Measurements from ENCODE around the gene TRIO.

Gene TRIO

GRCh38 chr5:14518638-14519037 is 375.5 kb downstream of the TRIO start:
- Histone ChIP-seq H3K27ac (ENCODE audit: low read length) (no peak overlapping the region), H3K4me3 (ENCODE audit: low read length) (no peak overlapping the region), H3K79me2 (ENCODE audit: low read length) (no peaks in the 10 kb centered on the region), H3K4me2 (ENCODE audit: low read depth, low read length) (no peak overlapping the region), H3K4me1 (ENCODE audit: low read length) (no peaks in the 10 kb centered on the region), H3K9me2 (replicated peaks; ENCODE audit: insufficient read depth, low read length) (no peaks in the 10 kb centered on the region), H3K27me3 (replicated peaks; ENCODE audit: insufficient read depth, low read length) (no peaks in the 10 kb centered on the region), H3K36me3 (replicated peaks; ENCODE audit: insufficient read depth, low read length) (no peaks in the 10 kb centered on the region), H3K9ac (ENCODE audit: low read length) (no peak overlapping the region), H2AFZ (ENCODE audit: low read length) (no peak overlapping the region), H4K20me1 (ENCODE audit: insufficient read depth, low read length) (no peaks in the 10 kb centered on the region), H3F3A (ENCODE audit: insufficient read depth, low read length) (no peaks in the 10 kb centered on the region), H3K9me3 (replicated peaks; ENCODE audit: insufficient read depth, low read length) (no peaks in the 10 kb centered on the region)
- DNase-seq: no peak
- TF ChIP-seq EZH2 (optimal IDR thresholded peaks at IDR 0.05; ENCODE audit: low read depth, low read length): no peak
- TF ChIP-seq EZH2phosphoT487 (IDR thresholded peaks at IDR 0.05; ENCODE audit: low read length): no peak
- TF ChIP-seq CTCF (IDR thresholded peaks at IDR 0.05; ENCODE audit: low read length): no peak

GRCh38 chr5:14521748-14522147 is 378.6 kb downstream of the TRIO start:
- Histone ChIP-seq H2AFZ (ENCODE audit: low read length) (no peak overlapping the region), H3K9me2 (replicated peaks; ENCODE audit: insufficient read depth, low read length) (no peaks in the 10 kb centered on the region)
- TF ChIP-seq EZH2 (optimal IDR thresholded peaks at IDR 0.05; ENCODE audit: low read depth, low read length): no peak
- no peak for TF ChIP-seq EZH2phosphoT487 (IDR thresholded peaks at IDR 0.05; ENCODE audit: low read length)
- no peak for TF ChIP-seq CTCF (IDR thresholded peaks at IDR 0.05; ENCODE audit: low read length)

GRCh38 chr5:14522721-14523120 is 379.6 kb downstream of the TRIO start:
- TF ChIP-seq EZH2 (optimal IDR thresholded peaks at IDR 0.05; ENCODE audit: low read depth, low read length) (no peak), CTCF (IDR thresholded peaks at IDR 0.05; ENCODE audit: low read length) (no peak), EZH2phosphoT487 (IDR thresholded peaks at IDR 0.05; ENCODE audit: low read length) (no peak)
- Histone ChIP-seq H3K79me2 (ENCODE audit: low read length) (no peaks in the 10 kb centered on the region), H2AFZ (ENCODE audit: low read length) (no peak overlapping the region), H3F3A (ENCODE audit: insufficient read depth, low read length) (no peaks in the 10 kb centered on the region), H3K4me3 (ENCODE audit: low read length) (no peak overlapping the region), H3K9me3 (replicated peaks; ENCODE audit: insufficient read depth, low read length) (no peaks in the 10 kb centered on the region), H3K4me1 (ENCODE audit: low read length) (no peaks in the 10 kb centered on the region), H3K27me3 (replicated peaks; ENCODE audit: insufficient read depth, low read length) (no peaks in the 10 kb centered on the region), H3K4me2 (ENCODE audit: low read depth, low read length) (no peak overlapping the region), H3K9me2 (replicated peaks; ENCODE audit: insufficient read depth, low read length) (no peaks in the 10 kb centered on the region), H4K20me1 (ENCODE audit: insufficient read depth, low read length) (no peaks in the 10 kb centered on the region), H3K9ac (ENCODE audit: low read length) (no peak overlapping the region), H3K27ac (ENCODE audit: low read length) (no peak overlapping the region), H3K36me3 (replicated peaks; ENCODE audit: insufficient read depth, low read length) (no peaks in the 10 kb centered on the region)
- no peak for DNase-seq

More at GRCh38 chr5:14521748-14522147, 378.6 kb downstream of the TRIO start:
- H3K36me3 ChIP-seq (replicated peaks; ENCODE audit: insufficient read depth, low read length): no peaks in the 10 kb centered on the region
- no peaks in the 10 kb centered on the region for H3K4me1 ChIP-seq (ENCODE audit: low read length)
- no peaks in the 10 kb centered on the region for H3K79me2 ChIP-seq (ENCODE audit: low read length)
- no peaks in the 10 kb centered on the region for H3K9me3 ChIP-seq (replicated peaks; ENCODE audit: insufficient read depth, low read length)
- no peaks in the 10 kb centered on the region for H4K20me1 ChIP-seq (ENCODE audit: insufficient read depth, low read length)
- no peak overlapping the region for H3K27ac ChIP-seq (ENCODE audit: low read length)
- H3K4me3 ChIP-seq (ENCODE audit: low read length): no peak overlapping the region
- no peaks in the 10 kb centered on the region for H3F3A ChIP-seq (ENCODE audit: insufficient read depth, low read length)
- no peak overlapping the region for H3K9ac ChIP-seq (ENCODE audit: low read length)
- H3K4me2 ChIP-seq (ENCODE audit: low read depth, low read length): no peak overlapping the region
- DNase-seq: no peak
- no peaks in the 10 kb centered on the region for H3K27me3 ChIP-seq (replicated peaks; ENCODE audit: insufficient read depth, low read length)
